H9 (cell line): Measurements from ENCODE around the gene ESRRB. TPM values are rescaled to one million over a fixed set of nuclear protein-coding genes. Genes with fewer than 3 reads are reported as not detected.

Source experiments
- DNase-seq: peaks from one replicate; pipeline ENCODE4 v3.0.0-alpha.2; 2017
- H2AFZ ChIP-seq: one replicate; pipeline ENCODE4 v1.6.1; 2013; ENCODE audit warnings: mild to moderate bottlenecking, low read length, control low read depth, moderate library complexity
- H2AK5ac ChIP-seq: 2 replicates; pipeline ENCODE4 v1.6.1; 2013; ENCODE audit warnings: low read length, control low read depth, mixed read lengths; ENCODE audit not compliant: insufficient read length
- H2BK120ac ChIP-seq: one replicate; pipeline ENCODE4 v1.6.1; 2013; ENCODE audit warnings: low read depth, mild to moderate bottlenecking, low read length, control low read depth, inconsistent platforms; ENCODE audit not compliant: poor library complexity, severe bottlenecking
- H2BK12ac ChIP-seq: 2 replicates; pipeline ENCODE4 v1.6.1; 2013; ENCODE audit warnings: low read length, control low read depth, mixed read lengths, low read depth; ENCODE audit not compliant: insufficient read length
- H2BK15ac ChIP-seq: 2 replicates; pipeline ENCODE4 v1.6.1; 2013; ENCODE audit warnings: low read depth, low read length, control low read depth
- H2BK20ac ChIP-seq: one replicate; pipeline ENCODE4 v1.6.1; 2013; ENCODE audit warnings: low read depth, mild to moderate bottlenecking, low read length, control low read depth, inconsistent platforms; ENCODE audit not compliant: poor library complexity, severe bottlenecking
- H2BK5ac ChIP-seq: 2 replicates; pipeline ENCODE4 v1.6.1; 2013; ENCODE audit warnings: low read length, control low read depth, mixed read lengths; ENCODE audit not compliant: insufficient read length
- H3K14ac ChIP-seq: 2 replicates; pipeline ENCODE4 v1.6.1; 2013; ENCODE audit warnings: low read length, control low read depth; ENCODE audit not compliant: insufficient read depth
- H3K18ac ChIP-seq: 2 replicates; pipeline ENCODE4 v1.6.1; 2013; ENCODE audit warnings: low read depth, mild to moderate bottlenecking, mixed read lengths, low read length, control low read depth; ENCODE audit not compliant: insufficient read length
- H3K23ac ChIP-seq: 2 replicates; pipeline ENCODE4 v1.6.1; 2013; ENCODE audit warnings: low read length, control low read depth, mixed read lengths, low read depth; ENCODE audit not compliant: insufficient read length
- H3K23me2 ChIP-seq: 2 replicates; pipeline ENCODE4 v1.6.1; 2013; ENCODE audit warnings: low read depth, mild to moderate bottlenecking, mixed read lengths, low read length, control low read depth; ENCODE audit not compliant: insufficient read length, poor library complexity, severe bottlenecking
- H3K27ac ChIP-seq: 2 replicates; pipeline ENCODE4 v1.5.1; 2013; ENCODE audit warnings: low read length, control low read depth, mixed read lengths, low read depth; ENCODE audit not compliant: insufficient read length
- H3K27me3 ChIP-seq: 2 replicates; pipeline ENCODE4 v1.6.1; 2013; ENCODE audit warnings: low read length, control low read depth, inconsistent platforms; ENCODE audit not compliant: insufficient read depth
- H3K4ac ChIP-seq: 2 replicates; pipeline ENCODE4 v1.6.1; 2013; ENCODE audit warnings: low read depth, mild to moderate bottlenecking, control low read depth, inconsistent platforms, low read length, moderate library complexity
- H3K4me1 ChIP-seq: 2 replicates; pipeline ENCODE4 v1.6.1; 2013; ENCODE audit warnings: low read length, control low read depth, inconsistent platforms; ENCODE audit not compliant: insufficient read depth
- H3K4me2 ChIP-seq: 2 replicates; pipeline ENCODE4 v1.6.1; 2013; ENCODE audit warnings: low read length, control low read depth, mixed read lengths; ENCODE audit not compliant: insufficient read length, insufficient read depth
- H3K56ac ChIP-seq: 2 replicates; pipeline ENCODE4 v1.6.1; 2013; ENCODE audit warnings: low read depth, mild to moderate bottlenecking, mixed read lengths, low read length, control low read depth; ENCODE audit not compliant: insufficient read length
- H3K79me1 ChIP-seq: 2 replicates; pipeline ENCODE4 v1.6.1; 2013; ENCODE audit warnings: low read depth, mild to moderate bottlenecking, moderate library complexity, low read length, control low read depth, inconsistent platforms; ENCODE audit not compliant: insufficient read depth, poor library complexity, severe bottlenecking
- H3K79me2 ChIP-seq: 2 replicates; pipeline ENCODE4 v1.6.1; 2013; ENCODE audit warnings: low read length, control low read depth, inconsistent platforms; ENCODE audit not compliant: insufficient read depth
- H3K9ac ChIP-seq: 2 replicates; pipeline ENCODE4 v1.6.1; 2013; ENCODE audit warnings: low read length, control low read depth, mixed read lengths; ENCODE audit not compliant: insufficient read length; ENCODE audit errors: extremely low read depth
- H3K9me3 ChIP-seq: one replicate; pipeline ENCODE4 v1.6.1; 2013; ENCODE audit warnings: low read depth, low read length, inconsistent platforms; ENCODE audit not compliant: control insufficient read depth
- H3T11ph ChIP-seq: one replicate; pipeline ENCODE4 v1.6.1; 2013; ENCODE audit warnings: mild to moderate bottlenecking, low read length, control low read depth, inconsistent platforms
- H4K20me1 ChIP-seq: one replicate; pipeline ENCODE4 v1.6.1; 2013; ENCODE audit not compliant: control insufficient read depth, insufficient read length, insufficient read depth
- H4K5ac ChIP-seq: 2 replicates; pipeline ENCODE4 v1.6.1; 2013; ENCODE audit warnings: low read depth, mild to moderate bottlenecking, mixed read lengths, low read length, control low read depth; ENCODE audit not compliant: insufficient read length
- H4K8ac ChIP-seq: replicated peaks from 2 replicates; pipeline ENCODE4 v1.6.1; 2013; ENCODE audit warnings: low read length, control low read depth, mixed read lengths, low read depth; ENCODE audit not compliant: insufficient read length
- H4K91ac ChIP-seq: 2 replicates; pipeline ENCODE4 v1.6.1; 2013; ENCODE audit warnings: low read depth, mild to moderate bottlenecking, moderate library complexity, mixed read lengths, low read length, control low read depth; ENCODE audit not compliant: insufficient read length
- H3K27ac Mint-ChIP-seq, 3 experiments: 2 replicates in 2 of 3; 3 replicates in 1 of 3; pipeline ENCODE4 v1.8.0; 2020 to 2021; ENCODE audit warnings: mixed read lengths in 3 of 3, mild to moderate bottlenecking in 1 of 3, moderate library complexity in 1 of 3
- H3K27me3 Mint-ChIP-seq: 2 replicates; pipeline ENCODE4 v1.8.0; 2021; ENCODE audit warnings: low read depth, mild to moderate bottlenecking, moderate library complexity, mixed read lengths
- H3K36me3 Mint-ChIP-seq, 3 experiments: 2 replicates in 2 of 3; 3 replicates in 1 of 3; pipeline ENCODE4 v1.8.0; 2020 to 2021; ENCODE audit warnings: low read depth in 3 of 3, mixed read lengths in 3 of 3; ENCODE audit not compliant: insufficient read depth in 1 of 3
- H3K4me1 Mint-ChIP-seq, 2 experiments: 2 replicates each; pipeline ENCODE4 v1.8.0; 2020; ENCODE audit warnings: mixed read lengths in 2 of 2
- H3K4me3 Mint-ChIP-seq, 2 experiments: 2 replicates in 1 of 2; 3 replicates in 1 of 2; pipeline ENCODE4 v1.8.0; 2020 to 2021; ENCODE audit warnings: mild to moderate bottlenecking in 2 of 2, mixed read lengths in 2 of 2, moderate library complexity in 1 of 2
- H3K9me3 Mint-ChIP-seq, 2 experiments: 2 replicates in 1 of 2; 3 replicates in 1 of 2; pipeline ENCODE4 v1.8.0; 2020; ENCODE audit warnings: mild to moderate bottlenecking in 2 of 2, mixed read lengths in 2 of 2, moderate library complexity in 1 of 2
- WGBS: extraction: QIAGEN DNeasy Blood & Tissue Kit; methylation state at CpG from one replicate; pipeline ENCODE4 v1.1.7; 2013; ENCODE audit warnings: missing lambda C conversion rate, low lambda C conversion rate, mixed read lengths; ENCODE audit not compliant: insufficient read length; ENCODE audit errors: extremely low coverage; 5-methylcytosine and 5-hydroxymethylcytosine counted together
- total RNA-seq: library from RNA; stranded (reverse); gene quantifications from 2 replicates; pipeline ENCODE4 v1.2.1, GENCODE V29; 2021
- TF ChIP-seq, protein P1 (sequence below): fragments of 200-600 bp; sonication (generic); conservative IDR thresholded peaks from 3 replicates; pipeline ENCODE4 v1.8.0; 2021; ENCODE audit warnings: antibody characterized with exemption, mild to moderate bottlenecking

ESRRB gene
- total RNA-seq, 1 experiment from 2014 or later = 0.11 TPM

DNA sequence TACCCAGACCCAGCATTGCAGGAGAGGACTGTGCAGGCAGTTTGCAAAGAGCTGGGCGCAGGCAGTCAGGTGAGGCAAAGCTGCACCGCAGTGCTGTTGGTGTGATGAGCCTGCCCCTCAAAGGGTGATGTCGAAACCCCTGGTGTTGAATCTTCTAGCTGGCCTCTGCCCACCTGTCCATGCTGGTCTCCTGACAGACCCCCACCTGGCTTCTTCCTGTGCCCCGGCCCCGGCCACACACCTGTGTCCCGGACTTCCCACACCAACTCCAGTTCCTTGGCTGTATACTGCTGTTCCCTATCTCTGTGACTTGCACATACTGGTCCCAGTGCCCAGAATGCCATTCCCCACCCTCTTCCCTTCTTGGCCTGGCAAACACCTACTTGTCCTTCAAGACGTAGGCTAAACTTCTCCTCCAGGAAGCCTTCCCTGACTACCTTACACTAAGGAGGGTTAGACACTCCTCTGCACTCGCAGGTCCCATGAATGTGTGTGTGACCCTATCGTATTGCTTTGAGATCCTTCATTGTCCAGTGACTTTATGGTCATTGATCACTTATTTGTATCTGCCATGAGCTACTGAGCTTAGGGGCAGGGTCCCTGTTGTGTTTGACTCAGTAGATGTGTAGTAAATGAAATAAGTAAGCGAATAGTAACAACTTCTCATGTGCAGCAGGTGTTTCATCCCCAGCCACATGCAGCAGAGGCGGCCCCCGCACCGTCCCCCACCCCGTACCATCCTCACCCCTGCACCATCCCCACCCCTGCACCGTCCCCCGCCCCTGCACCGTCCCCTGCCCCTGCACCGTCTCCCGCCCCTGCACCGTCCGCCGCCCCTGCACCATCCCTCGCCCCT is 37.4 kb downstream of the ESRRB start:
- Histone ChIP-seq H3K18ac (no peak overlapping the region), H4K91ac (no peak overlapping the region), H3T11ph (no peak overlapping the region), H3K27me3 (no peaks in the 10 kb centered on the region), H3K23ac (no peak overlapping the region), H3K4me1 (no peaks in the 10 kb centered on the region; the same call in 1 of the 2 replicates), H3K23me2 (peaks cover 8% of the 10 kb centered on the region), H2BK15ac (no peak overlapping the region), H2AFZ (no peak overlapping the region), H3K79me1 (no peaks in the 10 kb centered on the region), H3K79me2 (no peaks in the 10 kb centered on the region), H2AK5ac (no peak overlapping the region), H4K5ac (no peak overlapping the region), H3K4ac (no peak overlapping the region), H3K56ac (no peak overlapping the region), H4K8ac (no peak overlapping the region), H3K14ac (no peak overlapping the region), H3K9me3 (no peaks in the 10 kb centered on the region), H2BK20ac (no peak overlapping the region), H3K27ac (no peak overlapping the region), H2BK12ac (no peak overlapping the region), H3K9ac (no peak overlapping the region), H2BK5ac (no peak overlapping the region), H4K20me1 (no peaks in the 10 kb centered on the region), H2BK120ac (no peak overlapping the region), H3K4me2 (peak overlapping the region; percentile 28)
- WGBS = no CpG with 5 or more reads among the region's 23 CpGs
- no peak for DNase-seq
- H3K36me3 Mint-ChIP-seq = no peaks in the 10 kb centered on the region
- peaks cover 29 to 50% of the 10 kb centered on the region in 2 experiments for H3K4me1 Mint-ChIP-seq
- peaks cover 10% of the 10 kb centered on the region for H3K27me3 Mint-ChIP-seq
- peak overlapping the region; percentile 50 to 76 for H3K4me3 Mint-ChIP-seq
- TF ChIP-seq, protein P1, sequence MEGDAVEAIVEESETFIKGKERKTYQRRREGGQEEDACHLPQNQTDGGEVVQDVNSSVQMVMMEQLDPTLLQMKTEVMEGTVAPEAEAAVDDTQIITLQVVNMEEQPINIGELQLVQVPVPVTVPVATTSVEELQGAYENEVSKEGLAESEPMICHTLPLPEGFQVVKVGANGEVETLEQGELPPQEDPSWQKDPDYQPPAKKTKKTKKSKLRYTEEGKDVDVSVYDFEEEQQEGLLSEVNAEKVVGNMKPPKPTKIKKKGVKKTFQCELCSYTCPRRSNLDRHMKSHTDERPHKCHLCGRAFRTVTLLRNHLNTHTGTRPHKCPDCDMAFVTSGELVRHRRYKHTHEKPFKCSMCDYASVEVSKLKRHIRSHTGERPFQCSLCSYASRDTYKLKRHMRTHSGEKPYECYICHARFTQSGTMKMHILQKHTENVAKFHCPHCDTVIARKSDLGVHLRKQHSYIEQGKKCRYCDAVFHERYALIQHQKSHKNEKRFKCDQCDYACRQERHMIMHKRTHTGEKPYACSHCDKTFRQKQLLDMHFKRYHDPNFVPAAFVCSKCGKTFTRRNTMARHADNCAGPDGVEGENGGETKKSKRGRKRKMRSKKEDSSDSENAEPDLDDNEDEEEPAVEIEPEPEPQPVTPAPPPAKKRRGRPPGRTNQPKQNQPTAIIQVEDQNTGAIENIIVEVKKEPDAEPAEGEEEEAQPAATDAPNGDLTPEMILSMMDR = no peak
- H3K9me3 Mint-ChIP-seq = no peaks in the 10 kb centered on the region
- peak overlapping the region in 1 of 3 experiments; percentile 19; a peak in 1 of 7 replicates for H3K27ac Mint-ChIP-seq
